ENCODE results near the gene RNASE12.

Gene RNASE12

DNA sequence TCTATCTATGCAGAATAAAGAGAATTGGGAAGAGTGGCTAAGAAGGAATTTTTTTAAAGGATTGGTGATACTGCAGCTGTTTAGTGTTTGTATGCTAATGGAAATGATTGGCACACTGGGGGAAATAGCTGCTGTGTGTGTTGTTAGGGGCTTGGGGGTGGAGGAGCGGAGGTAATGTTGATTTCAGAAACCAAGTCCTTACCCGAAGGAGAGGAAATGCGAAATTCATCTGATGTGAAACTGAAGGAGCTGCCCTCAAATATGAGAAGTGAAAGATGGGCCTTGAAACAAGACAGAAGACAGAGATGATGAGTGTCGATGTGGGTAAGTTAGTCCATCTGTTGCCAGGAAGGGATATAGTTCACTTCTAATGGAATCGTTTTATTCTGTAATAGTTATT lies 21.2 kb upstream of the RNASE12 start:
- TF ChIP-seq, protein P1, sequence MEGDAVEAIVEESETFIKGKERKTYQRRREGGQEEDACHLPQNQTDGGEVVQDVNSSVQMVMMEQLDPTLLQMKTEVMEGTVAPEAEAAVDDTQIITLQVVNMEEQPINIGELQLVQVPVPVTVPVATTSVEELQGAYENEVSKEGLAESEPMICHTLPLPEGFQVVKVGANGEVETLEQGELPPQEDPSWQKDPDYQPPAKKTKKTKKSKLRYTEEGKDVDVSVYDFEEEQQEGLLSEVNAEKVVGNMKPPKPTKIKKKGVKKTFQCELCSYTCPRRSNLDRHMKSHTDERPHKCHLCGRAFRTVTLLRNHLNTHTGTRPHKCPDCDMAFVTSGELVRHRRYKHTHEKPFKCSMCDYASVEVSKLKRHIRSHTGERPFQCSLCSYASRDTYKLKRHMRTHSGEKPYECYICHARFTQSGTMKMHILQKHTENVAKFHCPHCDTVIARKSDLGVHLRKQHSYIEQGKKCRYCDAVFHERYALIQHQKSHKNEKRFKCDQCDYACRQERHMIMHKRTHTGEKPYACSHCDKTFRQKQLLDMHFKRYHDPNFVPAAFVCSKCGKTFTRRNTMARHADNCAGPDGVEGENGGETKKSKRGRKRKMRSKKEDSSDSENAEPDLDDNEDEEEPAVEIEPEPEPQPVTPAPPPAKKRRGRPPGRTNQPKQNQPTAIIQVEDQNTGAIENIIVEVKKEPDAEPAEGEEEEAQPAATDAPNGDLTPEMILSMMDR (IDR thresholded peaks at IDR 0.05; ENCODE audit: low read depth, low read length) = no peak
- DNase-seq (ENCODE audit: extremely low read depth, low read depth) = no peak

GRCh38 chr14:20611277-20611676 lies 20.1 kb upstream of the RNASE12 start:
- TF ChIP-seq, protein P1 (IDR thresholded peaks at IDR 0.05; ENCODE audit: low read depth, low read length) = no peak
- no peak for DNase-seq (ENCODE audit: extremely low read depth, low read depth)

GRCh38 chr14:20610002-20610765 lies 19.0 kb upstream of the RNASE12 start:
- DNase-seq (ENCODE audit: extremely low read depth, low read depth) = peak; percentile 44
- TF ChIP-seq, protein P1 (IDR thresholded peaks at IDR 0.05; ENCODE audit: low read depth, low read length) = no peak

- DNase-seq (ENCODE audit: extremely low read depth, low read depth) = peak; percentile 74
- TF ChIP-seq, protein P1 (IDR thresholded peaks at IDR 0.05; ENCODE audit: low read depth, low read length) = peak; percentile 97
Observed at GRCh38 chr14:20609215-20610001, 18.2 kb upstream of the RNASE12 start.

DNA sequence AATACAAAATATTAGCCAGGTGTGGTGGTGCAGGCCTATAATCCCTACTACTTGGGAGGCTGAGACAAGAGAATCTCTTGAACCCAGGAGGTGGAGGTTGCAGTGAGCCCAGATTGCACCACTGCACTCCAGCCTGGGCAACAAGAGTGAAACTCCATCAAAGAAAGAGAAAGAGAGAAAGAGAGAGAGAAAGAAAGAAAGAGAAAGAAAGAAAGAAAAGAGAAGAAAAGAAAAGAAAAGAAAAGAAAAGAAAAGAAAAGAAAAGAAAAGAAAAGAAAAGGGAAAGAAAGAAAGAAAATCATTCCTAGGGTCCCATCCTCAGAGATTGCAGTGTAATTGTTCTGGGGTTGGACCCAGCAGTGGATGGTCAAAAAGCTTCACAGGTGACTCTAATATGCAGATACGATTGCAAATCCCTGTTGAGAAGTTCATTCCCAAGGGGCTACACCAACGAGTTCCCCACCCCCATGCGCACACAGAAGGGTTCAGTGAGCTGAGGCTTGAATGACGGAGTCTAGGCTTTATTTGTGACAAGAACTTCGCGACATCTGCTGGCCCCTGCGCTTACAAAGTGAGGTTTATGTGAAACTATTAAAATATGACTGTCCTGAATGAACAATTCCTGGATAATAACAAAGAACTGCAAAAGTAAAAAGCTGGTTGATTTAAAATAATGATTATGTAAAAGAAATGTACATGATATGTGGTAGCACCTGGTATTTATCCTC lies 17.4 kb upstream of the RNASE12 start:
- DNase-seq (ENCODE audit: extremely low read depth, low read depth) = no peak
- TF ChIP-seq, protein P1 (IDR thresholded peaks at IDR 0.05; ENCODE audit: low read depth, low read length) = no peak

DNA sequence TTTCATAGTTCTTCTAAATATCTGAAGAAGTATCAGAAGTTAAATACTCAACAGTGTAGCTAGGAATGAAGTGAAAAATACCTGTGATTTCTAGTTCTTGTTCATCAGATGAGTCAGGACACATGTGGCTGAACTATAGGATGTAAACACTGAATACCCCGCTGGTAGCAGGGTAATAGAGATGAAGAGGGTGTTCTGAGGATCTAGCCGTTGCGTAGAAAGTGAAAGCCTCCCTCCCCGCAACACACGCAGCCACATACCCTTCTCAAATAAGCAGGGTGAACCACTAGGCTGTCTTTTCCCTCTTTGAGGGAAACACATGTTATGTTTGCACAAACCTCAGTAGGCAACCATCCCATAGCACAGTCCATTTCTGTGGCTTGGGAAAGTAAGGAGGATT lies 16.4 kb upstream of the RNASE12 start:
- TF ChIP-seq, protein P1 (IDR thresholded peaks at IDR 0.05; ENCODE audit: low read depth, low read length) = no peak
- no peak for DNase-seq (ENCODE audit: extremely low read depth, low read depth)

GRCh38 chr14:20606902-20607242 lies 15.7 kb upstream of the RNASE12 start:
- DNase-seq (ENCODE audit: extremely low read depth, low read depth) = no peak
- TF ChIP-seq, protein P1 (IDR thresholded peaks at IDR 0.05; ENCODE audit: low read depth, low read length) = no peak
